SK-N-SH treated with all-trans-retinoic acid at 6 μM for 48 hours (cell line): ENCODE measurements around the gene ALOX12B.

Experiments used
- ARNTL ChIP-seq: fragments of 450-650 bp; formaldehyde crosslinking; IDR thresholded peaks from 2 replicates; pipeline ENCODE4 v1.5.0; 2020; ENCODE audit warnings: low read depth, mild to moderate bottlenecking, moderate library complexity, borderline replicate concordance
- BACH2 ChIP-seq: fragments of 250-450 bp; sonication (Bioruptor Pico); IDR thresholded peaks from 2 replicates; pipeline ENCODE4 v1.9.0; 2021; ENCODE audit warnings: mild to moderate bottlenecking, borderline replicate concordance
- ESRRG ChIP-seq: fragments of 250-450 bp; sonication (Bioruptor Pico); IDR thresholded peaks from 2 replicates; pipeline ENCODE4 v1.6.1; 2021; ENCODE audit warnings: mild to moderate bottlenecking
- POU6F1 ChIP-seq: fragments of 250-450 bp; sonication (Bioruptor Pico); IDR thresholded peaks from 2 replicates; pipeline ENCODE4 v1.8.0; 2021; ENCODE audit warnings: low read depth, mild to moderate bottlenecking, moderate library complexity, borderline replicate concordance
- RARB ChIP-seq: fragments of 250-450 bp; sonication (Bioruptor Pico); IDR thresholded peaks from 2 replicates; pipeline ENCODE4 v1.8.0; 2021; ENCODE audit warnings: mild to moderate bottlenecking, moderate library complexity
- TSHZ2 ChIP-seq: fragments of 250-450 bp; sonication (Bioruptor Pico); IDR thresholded peaks from 2 replicates; pipeline ENCODE4 v1.5.0; 2020; ENCODE audit warnings: mild to moderate bottlenecking, moderate library complexity
- ZFP3 ChIP-seq: fragments of 250-450 bp; sonication (Bioruptor Pico); IDR thresholded peaks from 2 replicates; pipeline ENCODE4 v1.5.0; 2020; ENCODE audit warnings: mild to moderate bottlenecking, moderate library complexity
- ZFP30 ChIP-seq: fragments of 450-650 bp; formaldehyde crosslinking; IDR thresholded peaks from 2 replicates; pipeline ENCODE4 v1.5.0; 2022; ENCODE audit warnings: mild to moderate bottlenecking, moderate library complexity
- ZNF565 ChIP-seq: fragments of 450-650 bp; formaldehyde crosslinking; conservative IDR thresholded peaks from 2 replicates; pipeline ENCODE4 v1.5.0; 2020; ENCODE audit warnings: low read depth, mild to moderate bottlenecking, moderate library complexity
- ZNF8 ChIP-seq: fragments of 450-650 bp; formaldehyde crosslinking; IDR thresholded peaks from 2 replicates; pipeline ENCODE4 v1.5.0; 2020; ENCODE audit warnings: mild to moderate bottlenecking, moderate library complexity
- TF ChIP-seq, protein P1 (sequence below): fragments of 250-450 bp; sonication (Bioruptor Pico); IDR thresholded peaks from 2 replicates; pipeline ENCODE4 v1.5.1; 2020; ENCODE audit warnings: low read depth, mild to moderate bottlenecking, moderate library complexity

DNA sequence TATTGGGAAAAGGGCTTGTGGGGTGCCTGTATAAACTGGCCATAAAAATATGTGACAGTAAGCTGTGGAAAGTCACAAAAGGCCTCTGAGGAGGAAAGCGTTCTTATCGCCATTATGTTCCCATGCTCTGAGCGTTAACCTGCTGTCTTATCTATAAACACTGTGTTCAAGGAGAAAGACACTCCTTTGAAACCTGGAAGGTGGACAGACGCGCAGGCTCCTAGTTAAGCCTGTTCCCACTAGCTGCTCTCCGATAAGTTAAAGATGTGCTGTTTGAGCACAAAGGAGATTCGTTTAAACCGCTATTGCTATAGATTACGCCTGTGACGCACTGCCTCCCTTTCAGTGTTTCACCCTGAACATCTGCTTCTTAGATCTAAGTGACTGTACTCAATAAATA, 5.2 kb downstream of the ALOX12B start:
- TF ChIP-seq ARNTL (CRISPR knock-in tag) (no peak), ZFP3 (no peak), POU6F1 (CRISPR knock-in tag) (no peak), ESRRG (CRISPR knock-in tag) (no peak), BACH2 (CRISPR knock-in tag) (no peak), ZNF565 (no peak), TSHZ2 (no peak), ZFP30 (CRISPR knock-in tag) (no peak), RARB (no peak), ZNF8 (no peak)
- TF ChIP-seq, protein P1, sequence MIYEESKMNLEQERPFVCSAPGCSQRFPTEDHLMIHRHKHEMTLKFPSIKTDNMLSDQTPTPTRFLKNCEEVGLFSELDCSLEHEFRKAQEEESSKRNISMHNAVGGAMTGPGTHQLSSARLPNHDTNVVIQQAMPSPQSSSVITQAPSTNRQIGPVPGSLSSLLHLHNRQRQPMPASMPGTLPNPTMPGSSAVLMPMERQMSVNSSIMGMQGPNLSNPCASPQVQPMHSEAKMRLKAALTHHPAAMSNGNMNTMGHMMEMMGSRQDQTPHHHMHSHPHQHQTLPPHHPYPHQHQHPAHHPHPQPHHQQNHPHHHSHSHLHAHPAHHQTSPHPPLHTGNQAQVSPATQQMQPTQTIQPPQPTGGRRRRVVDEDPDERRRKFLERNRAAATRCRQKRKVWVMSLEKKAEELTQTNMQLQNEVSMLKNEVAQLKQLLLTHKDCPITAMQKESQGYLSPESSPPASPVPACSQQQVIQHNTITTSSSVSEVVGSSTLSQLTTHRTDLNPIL (CRISPR knock-in tag) = no peak
